Chondrocyte (in vitro differentiated cells): ENCODE data around the gene UAP1. TPM values are rescaled to one million over a fixed set of nuclear protein-coding genes. Genes with fewer than 3 reads are reported as not detected.

Source experiments
- DNase-seq: peaks from one replicate; pipeline ENCODE4 v3.0.0; 2021; ENCODE audit warnings: mixed read lengths, low spot score
- H3K27ac Mint-ChIP-seq: one replicate; pipeline ENCODE4 v1.8.0; 2021; ENCODE audit warnings: mild to moderate bottlenecking, moderate library complexity, mixed read lengths; ENCODE audit not compliant: unreplicated experiment
- H3K27me3 Mint-ChIP-seq: 2 replicates; pipeline ENCODE4 v1.8.0; 2021; ENCODE audit warnings: low read depth, mixed read lengths
- H3K36me3 Mint-ChIP-seq: 2 replicates; pipeline ENCODE4 v1.8.0; 2021; ENCODE audit warnings: low read depth, mixed read lengths
- H3K4me1 Mint-ChIP-seq: 2 replicates; pipeline ENCODE4 v1.8.0; 2021; ENCODE audit warnings: low read depth, mild to moderate bottlenecking, mixed read lengths
- H3K4me3 Mint-ChIP-seq: one replicate; pipeline ENCODE4 v1.8.0; 2021; ENCODE audit warnings: mild to moderate bottlenecking, moderate library complexity, mixed read lengths; ENCODE audit not compliant: unreplicated experiment
- H3K9me3 Mint-ChIP-seq: 2 replicates; pipeline ENCODE4 v1.8.0; 2021; ENCODE audit warnings: low read depth, mixed read lengths
- total RNA-seq: library from RNA; stranded (reverse); gene quantifications from 3 replicates; pipeline ENCODE4 v1.2.1, GENCODE V29; 2021
- TF ChIP-seq, protein P1 (sequence below): fragments of 200-600 bp; sonication (generic); IDR thresholded peaks from 2 replicates; pipeline ENCODE4 v1.5.0; 2021; ENCODE audit warnings: antibody characterized with exemption, mild to moderate bottlenecking, moderate library complexity

UAP1 gene
- total RNA-seq, 1 donor from 2014 or later, result 49.6 TPM

DNA sequence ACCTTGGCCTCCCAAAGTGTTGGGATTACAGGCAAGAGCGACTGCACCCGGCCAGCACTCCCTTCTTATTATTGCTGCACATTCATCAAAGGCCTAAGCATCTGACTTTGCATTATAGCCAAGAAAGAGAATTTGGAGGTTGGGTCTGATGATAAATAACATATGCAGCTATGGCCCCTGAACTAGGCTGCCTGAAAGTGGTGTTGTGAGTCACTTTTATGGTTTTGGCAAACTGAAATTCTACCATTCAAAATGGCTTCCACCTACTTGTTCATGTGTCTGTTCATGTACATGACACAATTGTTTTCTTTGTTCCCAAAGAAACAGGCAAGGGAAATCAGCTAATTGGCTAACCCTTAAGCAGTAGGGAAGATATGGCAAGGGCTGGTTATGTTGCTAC lies 25.0 kb upstream of the UAP1 start:
- no peak for DNase-seq
- Mint-ChIP-seq H3K4me3 (no peak overlapping the region), H3K27me3 (no peaks in the 10 kb centered on the region), H3K36me3 (no peaks in the 10 kb centered on the region), H3K9me3 (no peaks in the 10 kb centered on the region), H3K4me1 (peaks cover 26% of the 10 kb centered on the region), H3K27ac (no peak overlapping the region)
- TF ChIP-seq, protein P1, sequence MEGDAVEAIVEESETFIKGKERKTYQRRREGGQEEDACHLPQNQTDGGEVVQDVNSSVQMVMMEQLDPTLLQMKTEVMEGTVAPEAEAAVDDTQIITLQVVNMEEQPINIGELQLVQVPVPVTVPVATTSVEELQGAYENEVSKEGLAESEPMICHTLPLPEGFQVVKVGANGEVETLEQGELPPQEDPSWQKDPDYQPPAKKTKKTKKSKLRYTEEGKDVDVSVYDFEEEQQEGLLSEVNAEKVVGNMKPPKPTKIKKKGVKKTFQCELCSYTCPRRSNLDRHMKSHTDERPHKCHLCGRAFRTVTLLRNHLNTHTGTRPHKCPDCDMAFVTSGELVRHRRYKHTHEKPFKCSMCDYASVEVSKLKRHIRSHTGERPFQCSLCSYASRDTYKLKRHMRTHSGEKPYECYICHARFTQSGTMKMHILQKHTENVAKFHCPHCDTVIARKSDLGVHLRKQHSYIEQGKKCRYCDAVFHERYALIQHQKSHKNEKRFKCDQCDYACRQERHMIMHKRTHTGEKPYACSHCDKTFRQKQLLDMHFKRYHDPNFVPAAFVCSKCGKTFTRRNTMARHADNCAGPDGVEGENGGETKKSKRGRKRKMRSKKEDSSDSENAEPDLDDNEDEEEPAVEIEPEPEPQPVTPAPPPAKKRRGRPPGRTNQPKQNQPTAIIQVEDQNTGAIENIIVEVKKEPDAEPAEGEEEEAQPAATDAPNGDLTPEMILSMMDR, result no peak

DNA sequence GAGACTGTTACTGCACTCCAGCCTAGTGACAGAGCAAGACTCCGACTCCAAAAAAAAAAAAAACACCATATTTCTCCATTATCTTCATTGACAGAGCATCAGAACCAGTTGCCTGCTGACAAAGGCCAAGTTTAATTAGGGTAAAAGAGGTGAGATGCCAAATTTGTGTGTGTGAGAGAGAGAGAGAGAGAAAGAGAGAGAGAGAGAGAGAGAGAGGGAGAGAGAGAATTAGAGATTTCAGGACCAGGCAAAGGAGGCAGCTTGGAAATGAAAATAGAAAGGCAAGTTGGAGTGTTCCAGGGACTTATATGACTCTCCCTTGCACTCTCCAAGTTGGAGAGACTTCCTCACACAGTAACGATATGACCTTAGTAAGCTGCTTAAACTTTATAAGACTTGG lies 24.3 kb upstream of the UAP1 start:
- Mint-ChIP-seq H3K9me3 (no peaks in the 10 kb centered on the region), H3K4me1 (peaks cover 33% of the 10 kb centered on the region), H3K27me3 (no peaks in the 10 kb centered on the region), H3K27ac (peak overlapping the region; percentile 50), H3K4me3 (no peak overlapping the region), H3K36me3 (no peaks in the 10 kb centered on the region)
- TF ChIP-seq, protein P1, result no peak
- no peak for DNase-seq

GRCh38 chr1:162538815-162539431 lies 22.6 kb upstream of the UAP1 start:
- DNase-seq, result no peak
- TF ChIP-seq, protein P1, result no peak
- no peak overlapping the region for H3K4me3 Mint-ChIP-seq
- peak overlapping the region; percentile 97 for H3K27ac Mint-ChIP-seq
- no peaks in the 10 kb centered on the region for H3K27me3 Mint-ChIP-seq
- peaks cover 34% of the 10 kb centered on the region for H3K4me1 Mint-ChIP-seq
- no peaks in the 10 kb centered on the region for H3K9me3 Mint-ChIP-seq
- H3K36me3 Mint-ChIP-seq, result no peaks in the 10 kb centered on the region

DNA sequence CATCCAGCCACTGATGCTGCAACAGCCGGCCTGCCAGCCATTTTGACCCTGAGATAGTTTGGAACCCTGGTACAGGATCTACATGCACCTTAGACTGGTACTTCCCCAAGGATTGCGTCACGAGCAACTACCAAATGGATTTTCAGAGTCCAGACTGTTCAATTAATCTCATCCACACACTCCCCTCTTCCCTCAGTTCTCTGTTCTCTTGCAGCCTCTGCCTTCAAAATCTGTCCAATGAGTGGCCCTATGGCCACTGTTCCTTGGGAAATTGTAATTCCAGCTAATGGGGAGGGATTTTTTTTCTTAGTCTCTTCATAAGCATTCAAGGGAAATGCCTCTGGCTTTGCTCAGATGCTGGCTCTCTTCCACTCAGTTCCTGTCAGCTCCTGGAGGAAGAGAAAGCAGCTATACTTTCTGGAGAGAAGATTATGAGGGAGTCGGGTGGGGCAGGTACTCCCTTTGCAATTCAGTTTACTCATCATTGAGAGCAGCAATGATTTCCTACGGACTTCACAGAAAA lies 19.8 kb upstream of the UAP1 start:
- peak overlapping the region; percentile 50 for H3K4me3 Mint-ChIP-seq
- TF ChIP-seq, protein P1, result no peak
- no peaks in the 10 kb centered on the region for H3K36me3 Mint-ChIP-seq
- peak overlapping the region; percentile 96 for H3K27ac Mint-ChIP-seq
- no peaks in the 10 kb centered on the region for H3K9me3 Mint-ChIP-seq
- H3K27me3 Mint-ChIP-seq, result no peaks in the 10 kb centered on the region
- no peak for DNase-seq
- H3K4me1 Mint-ChIP-seq, result peaks cover 27% of the 10 kb centered on the region

DNA sequence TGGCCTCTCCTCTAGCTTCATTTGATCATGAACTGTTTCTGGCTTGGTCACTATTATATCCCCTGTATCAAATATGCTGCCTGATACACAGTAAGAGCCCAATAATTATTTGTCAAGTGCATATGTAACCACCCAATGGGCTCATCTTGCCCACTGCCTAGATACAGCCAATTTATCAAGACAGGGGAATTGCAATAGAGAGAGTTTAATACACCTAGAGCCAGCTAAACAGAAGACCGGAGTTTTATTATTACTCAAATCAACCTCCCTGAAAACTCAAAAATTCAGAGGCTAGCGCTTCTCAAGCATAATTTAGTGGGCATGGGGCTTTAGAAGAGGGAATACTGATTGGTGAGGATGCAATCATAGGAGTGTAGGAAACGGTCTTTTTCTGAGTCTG lies 18.3 kb upstream of the UAP1 start:
- Mint-ChIP-seq H3K27me3 (no peaks in the 10 kb centered on the region), H3K27ac (no peak overlapping the region)

More for the DNA sequence above, 18.3 kb upstream of the UAP1 start:
- Mint-ChIP-seq H3K4me1 (peaks cover 26% of the 10 kb centered on the region), H3K4me3 (no peak overlapping the region), H3K36me3 (no peaks in the 10 kb centered on the region), H3K9me3 (no peaks in the 10 kb centered on the region)
- no peak for DNase-seq
- TF ChIP-seq, protein P1, result no peak
